ENCODE measurements around the gene PCDH9.

PCDH9 gene

GRCh38 chr13:66809485-66809884, 420.7 kb downstream of the PCDH9 start:
- Histone ChIP-seq H3K9me2 (replicated peaks; ENCODE audit: insufficient read depth, low read length) (no peaks in the 10 kb centered on the region), H3K9ac (ENCODE audit: low read length) (no peak overlapping the region), H2AFZ (ENCODE audit: low read depth, low read length, severe bottlenecking) (no peak overlapping the region), H4K20me1 (ENCODE audit: low read depth, low read length) (no peaks in the 10 kb centered on the region), H3K9me3 (ENCODE audit: insufficient read depth, low read length) (no peaks in the 10 kb centered on the region), H3K27me3 (ENCODE audit: low read length) (no peaks in the 10 kb centered on the region), H3K79me2 (ENCODE audit: insufficient read depth, low read length) (no peaks in the 10 kb centered on the region), H3K4me2 (ENCODE audit: low read depth, low read length, poor library complexity, severe bottlenecking) (no peak overlapping the region), H3K27ac (ENCODE audit: low read depth, low read length) (no peak overlapping the region), H3K36me3 (ENCODE audit: low read length) (no peaks in the 10 kb centered on the region), H3K4me3 (ENCODE audit: insufficient read depth, low read length, poor library complexity, severe bottlenecking) (no peak overlapping the region), H3F3A (ENCODE audit: insufficient read depth) (no peaks in the 10 kb centered on the region)
- no peak for TF ChIP-seq CTCF (IDR thresholded peaks at IDR 0.05; ENCODE audit: insufficient read depth, low read length, poor library complexity, severe bottlenecking)

GRCh38 chr13:66807251-66807650, 422.9 kb downstream of the PCDH9 start:
- H2AFZ ChIP-seq (ENCODE audit: low read depth, low read length, severe bottlenecking): no peak overlapping the region
- H3K79me2 ChIP-seq (ENCODE audit: insufficient read depth, low read length): no peaks in the 10 kb centered on the region
- H3K4me3 ChIP-seq (ENCODE audit: insufficient read depth, low read length, poor library complexity, severe bottlenecking): no peak overlapping the region
- no peak for TF ChIP-seq CTCF (IDR thresholded peaks at IDR 0.05; ENCODE audit: insufficient read depth, low read length, poor library complexity, severe bottlenecking)
- no peak for TF ChIP-seq EZH2phosphoT487 (conservative IDR thresholded peaks at IDR 0.05; ENCODE audit: low read length)
- no peak overlapping the region for H3K4me2 ChIP-seq (ENCODE audit: low read depth, low read length, poor library complexity, severe bottlenecking)
- no peaks in the 10 kb centered on the region for H3K9me3 ChIP-seq (ENCODE audit: insufficient read depth, low read length)
- no peak overlapping the region for H3K9ac ChIP-seq (ENCODE audit: low read length)
- H3K36me3 ChIP-seq (ENCODE audit: low read length): no peaks in the 10 kb centered on the region
- H4K20me1 ChIP-seq (ENCODE audit: low read depth, low read length): no peaks in the 10 kb centered on the region
- H3F3A ChIP-seq (ENCODE audit: insufficient read depth): no peaks in the 10 kb centered on the region
- no peak overlapping the region for H3K27ac ChIP-seq (ENCODE audit: low read depth, low read length)
- no peaks in the 10 kb centered on the region for H3K27me3 ChIP-seq (ENCODE audit: low read length)
- H3K9me2 ChIP-seq (replicated peaks; ENCODE audit: insufficient read depth, low read length): no peaks in the 10 kb centered on the region

GRCh38 chr13:66805657-66806056, 424.5 kb downstream of the PCDH9 start:
- no peak overlapping the region for H3K4me3 ChIP-seq (ENCODE audit: insufficient read depth, low read length, poor library complexity, severe bottlenecking)
- H3K79me2 ChIP-seq (ENCODE audit: insufficient read depth, low read length): no peaks in the 10 kb centered on the region
- no peaks in the 10 kb centered on the region for H3K27me3 ChIP-seq (ENCODE audit: low read length)
- no peak overlapping the region for H3K4me2 ChIP-seq (ENCODE audit: low read depth, low read length, poor library complexity, severe bottlenecking)
- H3K36me3 ChIP-seq (ENCODE audit: low read length): no peaks in the 10 kb centered on the region
- H2AFZ ChIP-seq (ENCODE audit: low read depth, low read length, severe bottlenecking): no peak overlapping the region
- H3F3A ChIP-seq (ENCODE audit: insufficient read depth): no peaks in the 10 kb centered on the region
- H4K20me1 ChIP-seq (ENCODE audit: low read depth, low read length): no peaks in the 10 kb centered on the region
- H3K9ac ChIP-seq (ENCODE audit: low read length): no peak overlapping the region
- H3K9me3 ChIP-seq (ENCODE audit: insufficient read depth, low read length): no peaks in the 10 kb centered on the region
- H3K9me2 ChIP-seq (replicated peaks; ENCODE audit: insufficient read depth, low read length): no peaks in the 10 kb centered on the region
- no peak for TF ChIP-seq EZH2phosphoT487 (conservative IDR thresholded peaks at IDR 0.05; ENCODE audit: low read length)
- no peak for TF ChIP-seq CTCF (IDR thresholded peaks at IDR 0.05; ENCODE audit: insufficient read depth, low read length, poor library complexity, severe bottlenecking)
- H3K27ac ChIP-seq (ENCODE audit: low read depth, low read length): no peak overlapping the region

Data from SU-DHL-6 (cell line).